ENCODE results near the gene SMG1.

The SMG1 gene

DNA sequence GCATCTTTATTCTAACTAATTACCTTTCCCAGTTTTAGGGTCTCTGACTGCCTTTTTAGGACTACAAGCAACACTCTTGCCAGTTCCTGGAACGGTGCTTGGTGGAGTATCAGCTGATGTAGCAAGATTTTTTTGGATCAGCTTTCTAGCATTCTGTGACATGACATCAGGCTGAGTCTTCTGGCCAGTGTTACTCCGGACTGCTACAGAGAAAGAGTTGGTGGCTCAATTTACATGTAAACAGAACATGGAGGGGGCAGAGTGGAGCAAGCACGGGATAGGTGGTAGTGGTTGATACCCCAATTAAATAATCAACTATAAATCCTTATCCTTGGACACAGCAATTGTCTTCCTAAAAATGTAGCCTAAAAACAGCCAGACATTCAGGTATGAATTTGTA lies 114.3 kb downstream of the SMG1 start:
- Histone ChIP-seq H3K4me2 (ENCODE audit: low read depth, low read length) (no peak overlapping the region), H3K27me3 (replicated peaks; ENCODE audit: insufficient read depth, low read length) (no peaks in the 10 kb centered on the region), H4K20me1 (ENCODE audit: insufficient read depth, low read length) (no peaks in the 10 kb centered on the region), H2AFZ (ENCODE audit: low read length) (no peak overlapping the region), H3F3A (ENCODE audit: insufficient read depth, low read length) (no peaks in the 10 kb centered on the region; the same call in 1 of the 2 replicates), H3K4me1 (ENCODE audit: low read length) (no peaks in the 10 kb centered on the region), H3K79me2 (ENCODE audit: low read length) (no peaks in the 10 kb centered on the region), H3K36me3 (replicated peaks; ENCODE audit: insufficient read depth, low read length) (peaks cover 23% of the 10 kb centered on the region; the same call in 1 of the 2 replicates), H3K27ac (ENCODE audit: low read length) (no peak overlapping the region), H3K4me3 (ENCODE audit: low read length) (no peak overlapping the region), H3K9me3 (replicated peaks; ENCODE audit: insufficient read depth, low read length) (no peaks in the 10 kb centered on the region), H3K9ac (ENCODE audit: low read length) (no peak overlapping the region), H3K9me2 (replicated peaks; ENCODE audit: insufficient read depth, low read length) (no peaks in the 10 kb centered on the region)
- DNase-seq: no peak
- TF ChIP-seq EZH2phosphoT487 (IDR thresholded peaks at IDR 0.05; ENCODE audit: low read length) (no peak), EZH2 (optimal IDR thresholded peaks at IDR 0.05; ENCODE audit: low read depth, low read length) (no peak)
- TF ChIP-seq, protein P1, sequence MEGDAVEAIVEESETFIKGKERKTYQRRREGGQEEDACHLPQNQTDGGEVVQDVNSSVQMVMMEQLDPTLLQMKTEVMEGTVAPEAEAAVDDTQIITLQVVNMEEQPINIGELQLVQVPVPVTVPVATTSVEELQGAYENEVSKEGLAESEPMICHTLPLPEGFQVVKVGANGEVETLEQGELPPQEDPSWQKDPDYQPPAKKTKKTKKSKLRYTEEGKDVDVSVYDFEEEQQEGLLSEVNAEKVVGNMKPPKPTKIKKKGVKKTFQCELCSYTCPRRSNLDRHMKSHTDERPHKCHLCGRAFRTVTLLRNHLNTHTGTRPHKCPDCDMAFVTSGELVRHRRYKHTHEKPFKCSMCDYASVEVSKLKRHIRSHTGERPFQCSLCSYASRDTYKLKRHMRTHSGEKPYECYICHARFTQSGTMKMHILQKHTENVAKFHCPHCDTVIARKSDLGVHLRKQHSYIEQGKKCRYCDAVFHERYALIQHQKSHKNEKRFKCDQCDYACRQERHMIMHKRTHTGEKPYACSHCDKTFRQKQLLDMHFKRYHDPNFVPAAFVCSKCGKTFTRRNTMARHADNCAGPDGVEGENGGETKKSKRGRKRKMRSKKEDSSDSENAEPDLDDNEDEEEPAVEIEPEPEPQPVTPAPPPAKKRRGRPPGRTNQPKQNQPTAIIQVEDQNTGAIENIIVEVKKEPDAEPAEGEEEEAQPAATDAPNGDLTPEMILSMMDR (IDR thresholded peaks at IDR 0.05; ENCODE audit: low read length): no peak

DNA sequence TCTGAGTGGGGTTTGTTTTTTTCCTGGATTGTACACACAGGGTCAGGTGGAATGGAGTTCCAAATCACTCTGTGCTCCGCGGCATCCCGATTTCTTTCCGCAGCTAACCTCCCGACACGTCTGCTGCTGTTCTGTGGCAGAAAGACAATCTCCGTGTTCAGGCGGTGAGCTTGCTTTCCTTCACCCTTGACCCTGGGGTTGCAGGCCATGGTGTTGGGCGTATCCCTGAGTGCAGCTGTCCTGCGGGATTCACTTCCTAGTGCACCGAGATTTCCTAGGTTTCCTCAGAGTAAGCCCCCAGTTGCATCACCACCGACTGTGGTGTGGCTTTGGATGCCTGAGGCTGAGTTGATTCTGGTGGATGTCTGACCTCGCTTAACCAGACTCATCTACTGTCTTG lies 117.0 kb downstream of the SMG1 start:
- Histone ChIP-seq H4K20me1 (ENCODE audit: insufficient read depth, low read length) (no peaks in the 10 kb centered on the region), H3K27ac (ENCODE audit: low read length) (no peak overlapping the region), H3K79me2 (ENCODE audit: low read length) (no peaks in the 10 kb centered on the region), H3K27me3 (replicated peaks; ENCODE audit: insufficient read depth, low read length) (no peaks in the 10 kb centered on the region), H3K9me3 (replicated peaks; ENCODE audit: insufficient read depth, low read length) (no peaks in the 10 kb centered on the region), H3K4me1 (ENCODE audit: low read length) (no peaks in the 10 kb centered on the region), H3K9me2 (replicated peaks; ENCODE audit: insufficient read depth, low read length) (no peaks in the 10 kb centered on the region), H2AFZ (ENCODE audit: low read length) (no peak overlapping the region), H3F3A (ENCODE audit: insufficient read depth, low read length) (peaks cover 9% of the 10 kb centered on the region; the same call in 1 of the 2 replicates), H3K9ac (ENCODE audit: low read length) (no peak overlapping the region), H3K4me2 (ENCODE audit: low read depth, low read length) (no peak overlapping the region), H3K36me3 (replicated peaks; ENCODE audit: insufficient read depth, low read length) (peaks cover 16% of the 10 kb centered on the region; the same call in 1 of the 2 replicates), H3K4me3 (ENCODE audit: low read length) (no peak overlapping the region)
- DNase-seq: no peak
- TF ChIP-seq EZH2phosphoT487 (IDR thresholded peaks at IDR 0.05; ENCODE audit: low read length): no peak
- TF ChIP-seq, protein P1 (IDR thresholded peaks at IDR 0.05; ENCODE audit: low read length): no peak
- TF ChIP-seq EZH2 (optimal IDR thresholded peaks at IDR 0.05; ENCODE audit: low read depth, low read length): no peak

DNA sequence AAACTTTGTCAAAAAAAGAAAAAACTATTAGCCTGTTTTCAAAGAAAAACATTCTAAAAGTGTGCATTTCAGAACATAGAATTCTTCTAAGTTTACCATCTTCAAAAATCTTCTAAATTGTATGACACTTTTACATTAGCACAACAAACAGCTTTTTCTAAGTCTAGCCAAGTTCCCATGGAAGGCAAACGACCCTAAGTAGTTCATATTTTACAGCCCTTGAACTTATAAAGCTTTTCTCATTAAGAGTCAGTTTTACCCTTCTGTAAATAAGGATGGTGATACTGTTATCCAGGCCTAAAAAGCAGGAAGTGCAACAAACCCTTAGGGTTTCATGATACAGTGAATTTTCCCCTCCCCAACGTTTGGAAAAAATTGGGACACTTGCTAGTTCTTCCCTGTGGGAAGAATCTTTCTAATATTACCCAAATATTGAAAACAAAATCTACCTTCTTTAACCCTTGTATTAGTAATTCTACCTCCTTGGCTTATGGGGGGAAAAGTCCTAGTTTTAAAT lies 120.9 kb downstream of the SMG1 start:
- Histone ChIP-seq H3K9me2 (replicated peaks; ENCODE audit: insufficient read depth, low read length) (no peaks in the 10 kb centered on the region), H3K9me3 (replicated peaks; ENCODE audit: insufficient read depth, low read length) (no peaks in the 10 kb centered on the region), H3K79me2 (ENCODE audit: low read length) (peaks cover 10% of the 10 kb centered on the region), H4K20me1 (ENCODE audit: insufficient read depth, low read length) (no peaks in the 10 kb centered on the region), H3K36me3 (replicated peaks; ENCODE audit: insufficient read depth, low read length) (peaks cover 7% of the 10 kb centered on the region; the same call in 1 of the 2 replicates), H3F3A (ENCODE audit: insufficient read depth, low read length) (peaks cover 26% of the 10 kb centered on the region), H3K9ac (ENCODE audit: low read length) (no peak overlapping the region), H3K4me1 (ENCODE audit: low read length) (no peaks in the 10 kb centered on the region), H3K4me3 (ENCODE audit: low read length) (no peak overlapping the region), H3K4me2 (ENCODE audit: low read depth, low read length) (no peak overlapping the region), H3K27me3 (replicated peaks; ENCODE audit: insufficient read depth, low read length) (no peaks in the 10 kb centered on the region), H2AFZ (ENCODE audit: low read length) (no peak overlapping the region), H3K27ac (ENCODE audit: low read length) (no peak overlapping the region)
- TF ChIP-seq, protein P1 (IDR thresholded peaks at IDR 0.05; ENCODE audit: low read length): no peak
- no peak for TF ChIP-seq EZH2 (optimal IDR thresholded peaks at IDR 0.05; ENCODE audit: low read depth, low read length)
- no peak for TF ChIP-seq EZH2phosphoT487 (IDR thresholded peaks at IDR 0.05; ENCODE audit: low read length)
- DNase-seq: no peak

Measured in MM.1S (cell line).